H1 (cell line): Measurements from ENCODE around the gene REXO5. TPM values are rescaled to one million over a fixed set of nuclear protein-coding genes. Genes with fewer than 3 reads are reported as not detected.

ENCODE experiments used
- FOSL1 ChIP-seq: IDR thresholded peaks from 2 replicates; pipeline ENCODE4 v1.6.1; 2011; ENCODE audit warnings: mild to moderate bottlenecking, low read depth, low read length, moderate library complexity; ENCODE audit not compliant: insufficient read depth
- POLR2AphosphoS5 ChIP-seq: IDR thresholded peaks from 2 replicates; pipeline ENCODE4 v1.6.1; 2011; ENCODE audit warnings: low read depth, low read length
- SIN3A ChIP-seq, 2 experiments: IDR thresholded peaks in 1 of 2; conservative IDR thresholded peaks in 1 of 2; 2 replicates each; pipeline ENCODE4 v1.6.1; 2011 to 2012; ENCODE audit warnings: low read length in 2 of 2, improper control_type of control experiment in 1 of 2, low read depth in 1 of 2, mild to moderate bottlenecking in 1 of 2
- SP2 ChIP-seq: IDR thresholded peaks from 2 replicates; pipeline ENCODE4 v1.6.1; 2012; ENCODE audit warnings: mild to moderate bottlenecking, low read length, inconsistent platforms
- TBP ChIP-seq: IDR thresholded peaks from 2 replicates; pipeline ENCODE4 v1.6.1; 2011; ENCODE audit warnings: low read depth, low read length, improper control_type of control experiment
- polyA plus RNA-seq, 7 experiments: library from polyadenylated mRNA; depleted of rRNA in 3 of 7; stranded (reverse) in 5 of 7; unstranded in 2 of 7; fragments of >200 nt in 5 of 7; fragments of 200-250 nt in 2 of 7; gene quantifications; 1 replicate in 5 of 7; 2 replicates in 1 of 7; 4 replicates in 1 of 7; pipeline versions ENCODE4 v1.2.1 to v1.2.3, GENCODE V29; 2011 to 2013; ENCODE audit warnings: missing spikeins in 2 of 7, mixed read lengths in 2 of 7
- total RNA-seq: library from RNA; stranded (reverse); fragmentation: NEBNext Ultra II Directional; extraction: Animal tissue kit (Norgen Biotek cat#: 25700); gene quantifications from 2 replicates; pipeline ENCODE4 v1.2.1, GENCODE V29; 2021
- TF ChIP-seq, protein P1 (sequence below): IDR thresholded peaks from 2 replicates; pipeline ENCODE4 v1.6.1; 2012; ENCODE audit warnings: inconsistent platforms

The REXO5 gene
- total and polyA plus RNA-seq, 2 of the 8 experiments (the other 6 are each of a cell fraction or from before 2014, with no cell fraction given), result 2.4 to 8.9 TPM

GRCh38 chr16:20857281-20857680 is 51.0 kb downstream of the REXO5 start (continued):
- TF ChIP-seq TBP, result no peak
- no peak for TF ChIP-seq FOSL1
- TF ChIP-seq, protein P1, sequence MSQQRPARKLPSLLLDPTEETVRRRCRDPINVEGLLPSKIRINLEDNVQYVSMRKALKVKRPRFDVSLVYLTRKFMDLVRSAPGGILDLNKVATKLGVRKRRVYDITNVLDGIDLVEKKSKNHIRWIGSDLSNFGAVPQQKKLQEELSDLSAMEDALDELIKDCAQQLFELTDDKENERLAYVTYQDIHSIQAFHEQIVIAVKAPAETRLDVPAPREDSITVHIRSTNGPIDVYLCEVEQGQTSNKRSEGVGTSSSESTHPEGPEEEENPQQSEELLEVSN, result no peak
- no peak for TF ChIP-seq SP2
- no peak for TF ChIP-seq POLR2AphosphoS5
- no peak for TF ChIP-seq SIN3A (conservative IDR thresholded peaks at IDR 0.05 in 1 of 2, IDR thresholded peaks at IDR 0.05 in 1 of 2; ENCODE audit: low read depth in 1 of 2, low read length in 2 of 2)
